KMS-11 (cell line): ENCODE measurements around the gene TP53I11.

Source experiments
- H2AFZ ChIP-seq: fragments of 200-600 bp; sonication (generic); 2 replicates; pipeline ENCODE4 v1.6.1; 2016; ENCODE audit warnings: antibody characterized with exemption, mixed run types, low read depth
- H3K27ac ChIP-seq: fragments of 200-600 bp; sonication (generic); 2 replicates; pipeline ENCODE4 v1.6.1; 2016; ENCODE audit warnings: mild to moderate bottlenecking, mixed run types
- H3K27me3 ChIP-seq: fragments of 200-600 bp; sonication (generic); 2 replicates; pipeline ENCODE4 v1.6.1; 2017; ENCODE audit warnings: mild to moderate bottlenecking, low read depth, mixed run types, moderate library complexity; ENCODE audit not compliant: insufficient read depth
- H3K36me3 ChIP-seq: fragments of 200-600 bp; sonication (generic); 2 replicates; pipeline ENCODE4 v1.6.1; 2017; ENCODE audit warnings: mild to moderate bottlenecking, mixed run types; ENCODE audit not compliant: insufficient read depth
- H3K4me1 ChIP-seq: fragments of 200-600 bp; sonication (generic); 2 replicates; pipeline ENCODE4 v1.6.1; 2016; ENCODE audit warnings: mild to moderate bottlenecking, low read depth, mixed run types; ENCODE audit not compliant: poor library complexity, severe bottlenecking
- H3K4me2 ChIP-seq: fragments of 200-600 bp; sonication (generic); 2 replicates; pipeline ENCODE4 v1.7.0; 2016; ENCODE audit warnings: mild to moderate bottlenecking, mixed run types
- H3K4me3 ChIP-seq: fragments of 200-600 bp; sonication (generic); IDR thresholded peaks from 2 replicates; pipeline ENCODE4 v1.6.1; 2017; ENCODE audit warnings: low read depth, low read length, mixed read lengths; ENCODE audit not compliant: insufficient read depth
- H3K79me2 ChIP-seq: fragments of 200-600 bp; sonication (generic); 2 replicates; pipeline ENCODE4 v1.6.1; 2016; ENCODE audit warnings: low read depth, mixed run types; ENCODE audit not compliant: insufficient read depth
- H3K9ac ChIP-seq: fragments of 200-600 bp; sonication (generic); 2 replicates; pipeline ENCODE4 v1.6.1; 2016; ENCODE audit warnings: mild to moderate bottlenecking, mixed run types
- H4K20me1 ChIP-seq: fragments of 200-600 bp; sonication (generic); 2 replicates; pipeline ENCODE4 v1.6.1; 2016; ENCODE audit warnings: mild to moderate bottlenecking, mixed run types; ENCODE audit not compliant: insufficient read depth
- CTCF ChIP-seq: fragments of 200-600 bp; sonication (generic); conservative IDR thresholded peaks from 2 replicates; pipeline ENCODE4 v1.6.1; 2017; ENCODE audit warnings: low read depth, mild to moderate bottlenecking, antibody characterized with exemption, low read length, moderate library complexity, mixed read lengths

TP53I11 gene

DNA sequence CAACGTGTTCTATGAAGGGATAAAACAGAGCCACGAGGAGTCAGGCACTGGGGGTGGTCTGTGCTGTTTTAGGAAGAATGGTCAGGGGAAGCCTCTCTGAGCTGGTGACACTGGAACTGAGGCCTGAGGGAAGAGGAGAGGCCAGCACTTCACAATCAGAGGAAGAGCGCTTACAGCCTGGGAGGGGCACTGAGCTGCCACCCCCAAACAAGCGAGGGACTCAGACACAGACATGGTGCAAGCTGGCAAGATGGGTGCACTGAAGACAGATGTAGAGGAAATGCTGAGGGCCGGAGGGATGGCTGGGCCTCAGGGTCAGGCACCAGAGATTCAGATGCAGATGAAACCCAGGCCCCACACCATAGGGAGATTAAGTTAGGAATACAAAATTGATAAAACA is 40.0 kb upstream of the TP53I11 start:
- Histone ChIP-seq H3K9ac (no peak overlapping the region), H3K79me2 (no peaks in the 10 kb centered on the region), H3K36me3 (no peaks in the 10 kb centered on the region), H3K4me3 (no peak overlapping the region), H3K4me1 (no peaks in the 10 kb centered on the region), H3K4me2 (no peak overlapping the region), H3K27ac (no peak overlapping the region), H2AFZ (no peak overlapping the region), H4K20me1 (no peaks in the 10 kb centered on the region), H3K27me3 (no peaks in the 10 kb centered on the region)
- TF ChIP-seq CTCF, result no peak

DNA sequence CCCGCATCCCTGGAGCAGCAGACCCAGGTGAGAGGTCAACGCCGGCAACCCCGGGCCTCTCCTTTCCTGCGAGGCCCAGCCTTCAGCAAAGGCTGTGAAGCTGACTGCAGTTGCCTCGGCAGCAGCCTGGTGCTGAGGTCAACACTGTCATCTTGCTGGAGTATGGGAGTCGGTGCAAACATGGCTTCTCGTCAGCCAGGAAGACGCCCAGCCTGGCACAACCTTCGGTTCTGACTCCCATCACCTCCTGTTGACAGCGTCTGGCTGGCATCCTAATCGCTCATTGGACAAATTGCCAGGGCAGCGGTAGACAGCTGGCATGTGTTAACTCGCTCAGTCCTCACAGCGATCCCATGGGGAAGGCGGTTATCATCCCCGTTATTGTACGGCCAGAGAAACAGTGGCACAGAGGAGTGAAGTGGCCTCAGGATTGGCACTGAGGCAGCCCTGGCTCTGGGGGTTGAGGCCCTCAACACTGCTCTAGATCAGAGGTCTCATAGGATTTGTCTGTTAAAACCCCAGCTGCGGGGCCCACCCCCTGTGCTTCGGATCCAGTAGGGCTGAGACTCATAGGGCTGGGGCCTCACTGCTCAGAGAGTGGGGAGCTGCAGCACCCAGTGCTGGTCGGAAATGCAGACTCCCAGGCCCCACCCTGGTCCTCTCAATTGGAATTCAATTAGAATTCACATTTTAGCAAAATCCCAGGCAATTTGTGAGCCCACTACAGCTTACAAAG is 39.3 kb upstream of the TP53I11 start:
- Histone ChIP-seq H3K79me2 (no peaks in the 10 kb centered on the region), H3K27me3 (no peaks in the 10 kb centered on the region), H4K20me1 (no peaks in the 10 kb centered on the region), H3K4me3 (no peak overlapping the region), H3K36me3 (no peaks in the 10 kb centered on the region), H3K9ac (no peak overlapping the region), H2AFZ (no peak overlapping the region), H3K4me1 (no peaks in the 10 kb centered on the region), H3K27ac (no peak overlapping the region), H3K4me2 (no peak overlapping the region)
- TF ChIP-seq CTCF, result no peak

DNA sequence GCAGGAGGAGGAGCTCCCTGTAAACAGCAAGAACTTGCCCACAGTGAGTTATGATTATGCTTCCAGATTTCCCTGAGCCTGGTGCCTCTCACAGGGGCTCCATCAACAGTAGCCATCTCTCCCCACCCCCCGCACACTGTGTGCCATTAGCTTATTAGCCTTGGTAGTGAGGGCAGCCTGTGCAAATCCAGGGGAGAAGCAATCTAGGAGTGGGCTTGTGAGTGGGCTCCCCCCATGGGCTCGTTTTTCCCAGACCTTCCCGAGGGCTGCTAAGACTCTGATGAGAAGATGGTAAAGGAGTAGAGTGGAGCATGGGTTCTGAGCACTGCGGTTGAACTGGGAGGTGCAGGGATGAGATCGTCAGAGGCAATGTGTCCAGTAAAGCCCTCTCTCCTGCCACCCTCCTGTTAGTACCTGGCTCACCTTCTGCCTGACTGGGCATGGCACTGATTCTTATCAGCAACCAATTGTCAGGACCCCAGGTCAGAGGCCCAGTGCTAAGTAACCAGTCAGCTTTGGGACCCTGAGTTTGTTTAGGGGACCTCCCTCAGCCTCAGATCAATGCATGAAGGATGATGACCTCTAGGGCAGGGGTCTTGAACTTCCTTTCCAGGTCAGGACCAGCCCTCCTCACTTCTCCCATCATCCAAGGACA is 38.4 kb upstream of the TP53I11 start:
- no peak for TF ChIP-seq CTCF
- Histone ChIP-seq H3K79me2 (no peaks in the 10 kb centered on the region), H3K4me2 (no peak overlapping the region), H4K20me1 (no peaks in the 10 kb centered on the region), H3K4me3 (no peak overlapping the region), H3K36me3 (no peaks in the 10 kb centered on the region), H3K9ac (no peak overlapping the region), H3K27me3 (no peaks in the 10 kb centered on the region), H3K4me1 (no peaks in the 10 kb centered on the region), H2AFZ (no peak overlapping the region), H3K27ac (no peak overlapping the region)

- H3K36me3 ChIP-seq, result no peaks in the 10 kb centered on the region
- no peak overlapping the region for H3K9ac ChIP-seq
- no peaks in the 10 kb centered on the region for H3K27me3 ChIP-seq
- H3K4me2 ChIP-seq, result no peak overlapping the region
- H4K20me1 ChIP-seq, result no peaks in the 10 kb centered on the region
- H3K4me1 ChIP-seq, result no peaks in the 10 kb centered on the region
- H2AFZ ChIP-seq, result no peak overlapping the region
- H3K4me3 ChIP-seq, result no peak overlapping the region
- no peak for TF ChIP-seq CTCF
- no peak overlapping the region for H3K27ac ChIP-seq
- no peaks in the 10 kb centered on the region for H3K79me2 ChIP-seq
These were observed 37.4 kb upstream of the TP53I11 start for GRCh38 chr11:44988111-44988510.
